GM12801 (cell line): ENCODE data around the gene MOV10L1.

Experiments
- TF ChIP-seq, protein P1 (sequence below): IDR thresholded peaks from one replicate; pipeline ENCODE4 v1.5.1; 2011; ENCODE audit warnings: control low read depth; ENCODE audit not compliant: insufficient read length; ENCODE audit errors: extremely low read depth

The MOV10L1 gene

DNA sequence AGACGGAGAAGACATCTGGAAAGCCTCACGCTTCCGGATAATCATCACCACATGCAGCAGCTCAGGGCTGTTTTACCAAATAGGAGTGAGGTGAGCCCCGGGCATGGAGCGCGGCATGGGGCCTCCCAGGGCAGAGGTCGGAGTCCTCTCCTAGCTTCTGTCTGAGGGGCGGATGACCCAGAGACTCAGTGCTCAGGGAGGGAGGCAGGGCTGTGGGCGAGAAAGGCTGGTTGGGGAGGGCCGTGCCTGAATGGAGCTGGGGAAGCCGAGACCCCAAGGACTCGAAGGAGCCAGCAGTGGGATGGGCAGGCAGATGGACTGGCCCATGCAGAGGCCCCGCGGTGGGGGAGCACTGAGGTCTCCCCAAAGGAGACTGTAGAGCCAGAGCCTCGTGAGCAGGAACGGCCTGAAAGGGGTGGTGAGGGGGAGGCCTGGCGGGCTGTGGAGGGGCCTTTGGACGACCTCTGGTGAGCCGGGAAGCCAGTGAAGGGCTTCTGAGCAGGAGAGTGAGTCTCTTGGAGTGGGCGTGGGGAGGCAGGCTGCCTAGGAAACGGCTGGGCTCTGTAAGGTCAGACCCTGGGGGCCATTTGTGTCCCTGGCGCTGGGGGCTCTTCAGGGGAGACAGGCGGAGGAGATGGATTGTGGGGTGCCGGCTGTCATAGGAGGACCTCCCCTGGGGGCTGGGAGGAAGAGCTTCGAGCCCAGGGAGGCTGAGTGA, 56.1 kb downstream of the MOV10L1 start:
- TF ChIP-seq, protein P1, sequence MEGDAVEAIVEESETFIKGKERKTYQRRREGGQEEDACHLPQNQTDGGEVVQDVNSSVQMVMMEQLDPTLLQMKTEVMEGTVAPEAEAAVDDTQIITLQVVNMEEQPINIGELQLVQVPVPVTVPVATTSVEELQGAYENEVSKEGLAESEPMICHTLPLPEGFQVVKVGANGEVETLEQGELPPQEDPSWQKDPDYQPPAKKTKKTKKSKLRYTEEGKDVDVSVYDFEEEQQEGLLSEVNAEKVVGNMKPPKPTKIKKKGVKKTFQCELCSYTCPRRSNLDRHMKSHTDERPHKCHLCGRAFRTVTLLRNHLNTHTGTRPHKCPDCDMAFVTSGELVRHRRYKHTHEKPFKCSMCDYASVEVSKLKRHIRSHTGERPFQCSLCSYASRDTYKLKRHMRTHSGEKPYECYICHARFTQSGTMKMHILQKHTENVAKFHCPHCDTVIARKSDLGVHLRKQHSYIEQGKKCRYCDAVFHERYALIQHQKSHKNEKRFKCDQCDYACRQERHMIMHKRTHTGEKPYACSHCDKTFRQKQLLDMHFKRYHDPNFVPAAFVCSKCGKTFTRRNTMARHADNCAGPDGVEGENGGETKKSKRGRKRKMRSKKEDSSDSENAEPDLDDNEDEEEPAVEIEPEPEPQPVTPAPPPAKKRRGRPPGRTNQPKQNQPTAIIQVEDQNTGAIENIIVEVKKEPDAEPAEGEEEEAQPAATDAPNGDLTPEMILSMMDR, result no peak

DNA sequence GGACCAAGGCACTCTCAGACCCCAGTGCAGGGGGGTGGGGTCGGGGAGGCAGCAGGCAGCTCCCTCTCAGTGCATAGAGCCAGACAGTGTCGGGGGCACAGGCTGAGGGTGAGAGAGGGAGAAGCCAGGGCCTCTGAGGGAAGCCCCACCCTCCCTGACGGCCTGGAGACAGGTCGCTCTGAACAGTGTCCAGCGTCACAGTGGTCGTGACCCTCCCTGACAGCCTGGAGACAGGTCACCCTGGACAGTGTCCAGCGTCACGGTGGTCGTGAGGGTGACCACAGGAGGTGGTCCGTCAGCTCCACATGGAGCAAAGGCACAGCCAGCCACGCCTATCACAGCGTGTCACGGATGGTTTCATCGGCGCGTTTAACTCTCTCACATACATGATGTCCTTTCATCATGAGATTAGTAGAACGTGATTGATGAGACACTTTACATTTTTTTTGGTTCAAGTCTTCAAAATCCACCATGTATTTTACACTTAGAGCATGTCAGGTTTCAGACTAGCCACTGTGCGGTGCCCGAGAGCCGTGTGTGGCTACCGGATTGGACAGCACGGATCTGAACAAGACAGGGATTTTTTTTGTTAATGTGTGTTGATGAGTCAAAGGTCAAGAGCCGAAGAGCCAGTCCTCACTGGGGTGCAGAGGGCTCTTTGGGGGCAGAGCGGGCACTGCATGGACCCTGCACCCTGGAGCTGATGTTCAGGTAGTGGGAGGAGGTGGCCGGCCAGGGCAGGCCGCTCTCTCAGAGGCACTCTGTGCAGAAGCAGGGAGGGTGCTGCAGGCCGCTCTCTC, 56.8 kb downstream of the MOV10L1 start:
- TF ChIP-seq, protein P1, result no peak

DNA sequence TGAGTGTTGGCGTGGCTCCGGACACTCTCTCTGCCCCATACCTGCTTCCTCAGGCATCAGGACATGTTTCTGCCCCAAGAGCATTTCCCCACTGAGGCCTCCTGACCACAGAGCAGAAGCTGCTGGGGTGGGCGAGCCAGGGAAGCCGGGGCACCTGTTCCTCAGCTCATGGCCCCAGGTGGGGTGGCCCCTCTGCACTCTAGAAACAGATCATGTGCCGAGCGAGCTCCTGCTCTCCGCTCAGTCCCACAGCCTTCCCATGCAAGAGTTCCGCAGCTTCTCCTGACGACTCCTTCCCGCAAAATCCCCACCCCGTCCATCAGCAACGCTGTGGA, 58.3 kb downstream of the MOV10L1 start:
- TF ChIP-seq, protein P1, result no peak

DNA sequence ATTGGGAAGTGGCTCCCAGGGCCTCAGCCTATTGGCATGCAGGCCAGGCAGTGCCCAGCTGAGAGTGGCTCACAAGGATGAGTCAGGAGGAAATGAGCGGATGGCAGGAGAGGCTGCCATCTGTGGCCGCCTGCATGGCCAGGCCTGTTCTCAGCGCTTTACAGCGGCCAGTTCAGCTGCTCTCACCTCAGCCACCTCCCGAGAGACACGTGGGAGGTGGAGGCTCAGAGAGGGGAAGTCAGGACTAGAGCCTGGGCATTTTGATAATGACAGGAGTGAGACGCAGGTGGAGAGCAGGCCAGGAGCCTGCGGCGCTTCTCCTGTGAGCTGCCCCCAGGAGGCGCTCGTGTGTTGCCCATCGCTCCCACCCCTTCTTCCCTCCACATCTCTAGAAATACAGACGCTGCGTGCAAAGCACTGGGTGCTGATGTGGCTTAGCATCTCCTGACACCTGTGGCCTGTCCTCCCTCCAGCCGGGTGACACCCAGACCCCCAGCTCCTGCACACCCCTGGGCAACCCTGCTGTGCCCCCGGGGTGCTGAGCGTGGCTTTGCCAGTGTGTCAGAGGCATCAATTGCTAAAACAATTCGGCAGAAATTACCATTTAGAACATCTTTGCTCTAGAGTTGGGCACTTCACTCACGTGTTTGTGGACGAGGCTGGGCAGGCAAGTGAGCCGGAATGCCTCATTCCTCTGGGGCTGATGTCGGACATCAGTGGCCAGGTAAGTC, 59.4 kb downstream of the MOV10L1 start:
- TF ChIP-seq, protein P1, result no peak

DNA sequence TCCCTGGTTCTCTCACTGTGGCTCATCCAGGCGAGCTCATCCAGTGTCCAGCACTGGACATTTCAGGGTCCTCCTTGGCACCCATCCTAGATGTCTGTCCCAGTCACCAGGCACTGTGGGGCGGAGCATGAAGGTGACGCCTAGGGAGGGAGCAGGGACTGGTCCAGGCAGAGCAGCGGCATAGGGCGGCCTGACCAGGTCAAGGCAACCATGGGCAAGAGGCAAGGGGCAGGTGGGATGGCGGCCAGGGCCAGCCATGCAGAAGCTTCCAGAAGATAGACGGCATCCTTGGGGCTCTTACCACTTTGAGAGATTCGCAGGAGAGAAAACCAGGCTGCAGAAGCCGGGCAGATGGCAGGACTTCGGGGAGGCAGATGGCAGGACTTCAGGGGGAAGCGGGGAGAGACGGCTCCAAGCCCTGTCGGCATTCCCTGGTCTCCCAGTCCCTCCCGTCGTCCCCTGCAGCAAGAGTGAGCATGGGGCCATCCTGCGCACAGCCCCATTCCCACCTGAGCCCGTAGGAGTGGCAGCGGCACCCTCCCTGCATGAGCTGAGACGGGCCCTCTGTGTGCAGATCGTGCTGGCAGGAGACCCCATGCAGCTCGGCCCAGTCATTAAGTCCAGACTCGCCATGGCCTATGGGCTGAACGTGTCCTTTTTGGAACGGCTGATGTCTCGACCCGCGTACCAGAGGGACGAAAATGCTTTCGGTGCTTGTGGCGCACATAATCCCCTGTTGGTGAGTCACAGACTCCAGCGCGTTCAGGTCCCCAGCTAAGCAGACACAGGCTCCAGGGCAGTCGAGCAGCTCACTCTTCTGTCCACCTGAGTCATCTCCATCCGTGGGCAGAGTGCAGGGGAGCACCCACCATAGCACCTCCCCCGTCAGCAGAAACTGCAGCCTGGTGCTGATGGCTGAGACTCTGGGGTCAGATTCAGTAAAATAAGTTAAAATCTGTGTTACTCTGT, 60.6 kb downstream of the MOV10L1 start:
- TF ChIP-seq, protein P1, result no peak

DNA sequence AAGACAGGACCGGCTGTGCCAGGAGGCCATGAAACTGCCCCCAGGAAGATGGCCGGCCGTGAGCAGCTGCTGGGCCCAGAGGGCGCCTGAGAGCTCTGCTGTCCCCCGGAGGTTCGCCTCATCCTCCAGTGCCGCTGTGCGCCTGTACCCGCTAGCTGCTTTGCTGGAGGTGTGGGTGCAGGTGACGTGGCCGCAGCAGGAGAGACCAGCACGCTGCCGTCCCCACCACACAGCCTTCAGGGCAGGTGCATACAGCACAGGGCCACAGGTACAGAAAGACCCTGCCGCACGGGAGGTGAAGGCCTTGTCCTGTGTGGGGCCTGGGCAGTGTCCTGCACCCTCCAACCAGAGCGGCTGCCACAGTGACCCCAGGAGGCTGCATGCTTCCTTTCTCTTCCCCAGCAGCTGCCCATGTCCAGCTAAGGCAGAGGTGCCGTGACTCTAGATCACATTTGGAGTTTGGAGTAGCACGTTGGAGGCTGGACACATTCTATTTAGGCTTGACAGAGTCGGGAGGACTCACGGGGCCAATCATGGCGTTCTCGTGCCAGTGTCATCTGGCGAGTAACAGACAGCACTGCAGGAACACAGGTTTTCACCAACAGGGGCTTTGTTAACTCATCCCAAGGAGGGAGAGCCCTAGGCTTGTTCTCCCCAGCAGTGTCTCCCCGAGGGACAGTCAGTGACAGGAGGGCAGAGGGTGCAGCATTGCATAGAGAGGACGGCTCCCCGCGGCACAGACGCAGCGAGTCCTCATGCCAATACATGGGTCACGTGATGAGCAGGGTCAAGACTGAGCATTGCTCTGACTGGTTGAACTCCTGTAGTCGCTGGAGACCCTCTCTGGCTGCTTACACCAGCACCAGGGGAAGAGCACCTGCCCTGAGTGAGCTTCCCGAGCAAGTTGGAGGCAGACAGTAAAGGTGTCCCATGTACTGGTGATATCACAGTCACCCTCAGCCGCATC, 62.0 kb downstream of the MOV10L1 start:
- TF ChIP-seq, protein P1, result no peak
